ENCODE measurements around the gene CDC14C.

- TF ChIP-seq CTCF (IDR thresholded peaks at IDR 0.05; ENCODE audit: insufficient read depth, low read length, poor library complexity, severe bottlenecking) (no peak), EZH2phosphoT487 (conservative IDR thresholded peaks at IDR 0.05; ENCODE audit: low read length) (no peak)
These were observed 22.4 kb upstream of the CDC14C start for GRCh38 chr7:48901966-48902365.

Measured in SU-DHL-6 (cell line).